H9 (cell line): ENCODE data around the gene SERPINB2. TPM values are rescaled to one million over a fixed set of nuclear protein-coding genes. Genes with fewer than 3 reads are reported as not detected.

ENCODE experiments used
- DNase-seq: peaks from one replicate; pipeline ENCODE4 v3.0.0-alpha.2; 2017
- H2AFZ ChIP-seq: one replicate; pipeline ENCODE4 v1.6.1; 2013; ENCODE audit warnings: mild to moderate bottlenecking, low read length, control low read depth, moderate library complexity
- H2AK5ac ChIP-seq: 2 replicates; pipeline ENCODE4 v1.6.1; 2013; ENCODE audit warnings: low read length, control low read depth, mixed read lengths; ENCODE audit not compliant: insufficient read length
- H2BK120ac ChIP-seq: one replicate; pipeline ENCODE4 v1.6.1; 2013; ENCODE audit warnings: low read depth, mild to moderate bottlenecking, low read length, control low read depth, inconsistent platforms; ENCODE audit not compliant: poor library complexity, severe bottlenecking
- H2BK12ac ChIP-seq: 2 replicates; pipeline ENCODE4 v1.6.1; 2013; ENCODE audit warnings: low read length, control low read depth, mixed read lengths, low read depth; ENCODE audit not compliant: insufficient read length
- H2BK15ac ChIP-seq: 2 replicates; pipeline ENCODE4 v1.6.1; 2013; ENCODE audit warnings: low read depth, low read length, control low read depth
- H2BK20ac ChIP-seq: one replicate; pipeline ENCODE4 v1.6.1; 2013; ENCODE audit warnings: low read depth, mild to moderate bottlenecking, low read length, control low read depth, inconsistent platforms; ENCODE audit not compliant: poor library complexity, severe bottlenecking
- H2BK5ac ChIP-seq: 2 replicates; pipeline ENCODE4 v1.6.1; 2013; ENCODE audit warnings: low read length, control low read depth, mixed read lengths; ENCODE audit not compliant: insufficient read length
- H3K14ac ChIP-seq: 2 replicates; pipeline ENCODE4 v1.6.1; 2013; ENCODE audit warnings: low read length, control low read depth; ENCODE audit not compliant: insufficient read depth
- H3K18ac ChIP-seq: 2 replicates; pipeline ENCODE4 v1.6.1; 2013; ENCODE audit warnings: low read depth, mild to moderate bottlenecking, mixed read lengths, low read length, control low read depth; ENCODE audit not compliant: insufficient read length
- H3K23ac ChIP-seq: 2 replicates; pipeline ENCODE4 v1.6.1; 2013; ENCODE audit warnings: low read length, control low read depth, mixed read lengths, low read depth; ENCODE audit not compliant: insufficient read length
- H3K23me2 ChIP-seq: 2 replicates; pipeline ENCODE4 v1.6.1; 2013; ENCODE audit warnings: low read depth, mild to moderate bottlenecking, mixed read lengths, low read length, control low read depth; ENCODE audit not compliant: insufficient read length, poor library complexity, severe bottlenecking
- H3K27ac ChIP-seq: 2 replicates; pipeline ENCODE4 v1.5.1; 2013; ENCODE audit warnings: low read length, control low read depth, mixed read lengths, low read depth; ENCODE audit not compliant: insufficient read length
- H3K27me3 ChIP-seq: 2 replicates; pipeline ENCODE4 v1.6.1; 2013; ENCODE audit warnings: low read length, control low read depth, inconsistent platforms; ENCODE audit not compliant: insufficient read depth
- H3K4ac ChIP-seq: 2 replicates; pipeline ENCODE4 v1.6.1; 2013; ENCODE audit warnings: low read depth, mild to moderate bottlenecking, control low read depth, inconsistent platforms, low read length, moderate library complexity
- H3K4me1 ChIP-seq: 2 replicates; pipeline ENCODE4 v1.6.1; 2013; ENCODE audit warnings: low read length, control low read depth, inconsistent platforms; ENCODE audit not compliant: insufficient read depth
- H3K4me2 ChIP-seq: 2 replicates; pipeline ENCODE4 v1.6.1; 2013; ENCODE audit warnings: low read length, control low read depth, mixed read lengths; ENCODE audit not compliant: insufficient read length, insufficient read depth
- H3K56ac ChIP-seq: 2 replicates; pipeline ENCODE4 v1.6.1; 2013; ENCODE audit warnings: low read depth, mild to moderate bottlenecking, mixed read lengths, low read length, control low read depth; ENCODE audit not compliant: insufficient read length
- H3K79me1 ChIP-seq: 2 replicates; pipeline ENCODE4 v1.6.1; 2013; ENCODE audit warnings: low read depth, mild to moderate bottlenecking, moderate library complexity, low read length, control low read depth, inconsistent platforms; ENCODE audit not compliant: insufficient read depth, poor library complexity, severe bottlenecking
- H3K79me2 ChIP-seq: 2 replicates; pipeline ENCODE4 v1.6.1; 2013; ENCODE audit warnings: low read length, control low read depth, inconsistent platforms; ENCODE audit not compliant: insufficient read depth
- H3K9ac ChIP-seq: 2 replicates; pipeline ENCODE4 v1.6.1; 2013; ENCODE audit warnings: low read length, control low read depth, mixed read lengths; ENCODE audit not compliant: insufficient read length; ENCODE audit errors: extremely low read depth
- H3K9me3 ChIP-seq: one replicate; pipeline ENCODE4 v1.6.1; 2013; ENCODE audit warnings: low read depth, low read length, inconsistent platforms; ENCODE audit not compliant: control insufficient read depth
- H3T11ph ChIP-seq: one replicate; pipeline ENCODE4 v1.6.1; 2013; ENCODE audit warnings: mild to moderate bottlenecking, low read length, control low read depth, inconsistent platforms
- H4K20me1 ChIP-seq: one replicate; pipeline ENCODE4 v1.6.1; 2013; ENCODE audit not compliant: control insufficient read depth, insufficient read length, insufficient read depth
- H4K5ac ChIP-seq: 2 replicates; pipeline ENCODE4 v1.6.1; 2013; ENCODE audit warnings: low read depth, mild to moderate bottlenecking, mixed read lengths, low read length, control low read depth; ENCODE audit not compliant: insufficient read length
- H4K8ac ChIP-seq: replicated peaks from 2 replicates; pipeline ENCODE4 v1.6.1; 2013; ENCODE audit warnings: low read length, control low read depth, mixed read lengths, low read depth; ENCODE audit not compliant: insufficient read length
- H4K91ac ChIP-seq: 2 replicates; pipeline ENCODE4 v1.6.1; 2013; ENCODE audit warnings: low read depth, mild to moderate bottlenecking, moderate library complexity, mixed read lengths, low read length, control low read depth; ENCODE audit not compliant: insufficient read length
- H3K27ac Mint-ChIP-seq, 3 experiments: 2 replicates in 2 of 3; 3 replicates in 1 of 3; pipeline ENCODE4 v1.8.0; 2020 to 2021; ENCODE audit warnings: mixed read lengths in 3 of 3, mild to moderate bottlenecking in 1 of 3, moderate library complexity in 1 of 3
- H3K27me3 Mint-ChIP-seq: 2 replicates; pipeline ENCODE4 v1.8.0; 2021; ENCODE audit warnings: low read depth, mild to moderate bottlenecking, moderate library complexity, mixed read lengths
- H3K36me3 Mint-ChIP-seq, 3 experiments: 2 replicates in 2 of 3; 3 replicates in 1 of 3; pipeline ENCODE4 v1.8.0; 2020 to 2021; ENCODE audit warnings: low read depth in 3 of 3, mixed read lengths in 3 of 3; ENCODE audit not compliant: insufficient read depth in 1 of 3
- H3K4me1 Mint-ChIP-seq, 2 experiments: 2 replicates each; pipeline ENCODE4 v1.8.0; 2020; ENCODE audit warnings: mixed read lengths in 2 of 2
- H3K4me3 Mint-ChIP-seq, 2 experiments: 2 replicates in 1 of 2; 3 replicates in 1 of 2; pipeline ENCODE4 v1.8.0; 2020 to 2021; ENCODE audit warnings: mild to moderate bottlenecking in 2 of 2, mixed read lengths in 2 of 2, moderate library complexity in 1 of 2
- H3K9me3 Mint-ChIP-seq, 2 experiments: 2 replicates in 1 of 2; 3 replicates in 1 of 2; pipeline ENCODE4 v1.8.0; 2020; ENCODE audit warnings: mild to moderate bottlenecking in 2 of 2, mixed read lengths in 2 of 2, moderate library complexity in 1 of 2
- CTCF ChIP-seq: fragments of 200-600 bp; sonication (generic); conservative IDR thresholded peaks from 3 replicates; pipeline ENCODE4 v1.8.0; 2021; ENCODE audit warnings: antibody characterized with exemption, mild to moderate bottlenecking
- total RNA-seq: library from RNA; stranded (reverse); gene quantifications from 2 replicates; pipeline ENCODE4 v1.2.1, GENCODE V29; 2021

The SERPINB2 gene
- total RNA-seq, 1 experiment from 2014 or later = not detected

GRCh38 chr18:63883617-63884016, 3.9 kb upstream of the SERPINB2 start:
- H3T11ph ChIP-seq = no peak overlapping the region
- H3K23ac ChIP-seq = no peak overlapping the region
- no peaks in the 10 kb centered on the region for H3K79me2 ChIP-seq
- H3K9me3 ChIP-seq = no peaks in the 10 kb centered on the region
- Mint-ChIP-seq H3K4me1 (no peaks in the 10 kb centered on the region), H3K36me3 (no peaks in the 10 kb centered on the region), H3K4me3 (no peak overlapping the region), H3K9me3 (no peaks in the 10 kb centered on the region), H3K27ac (no peak overlapping the region), H3K27me3 (no peaks in the 10 kb centered on the region)
- H2BK5ac ChIP-seq = no peak overlapping the region
- H3K56ac ChIP-seq = no peak overlapping the region
- H4K5ac ChIP-seq = no peak overlapping the region
- H2BK12ac ChIP-seq = no peak overlapping the region
- H3K9ac ChIP-seq = no peak overlapping the region
- no peak overlapping the region for H3K4ac ChIP-seq
- H4K8ac ChIP-seq = no peak overlapping the region
- H3K4me2 ChIP-seq = no peak overlapping the region
- H2BK20ac ChIP-seq = no peak overlapping the region
- no peak overlapping the region for H4K91ac ChIP-seq
- no peak for DNase-seq
- H2AK5ac ChIP-seq = no peak overlapping the region
- H3K14ac ChIP-seq = no peak overlapping the region
- no peak overlapping the region for H2AFZ ChIP-seq
- no peak overlapping the region for H3K18ac ChIP-seq
- H2BK120ac ChIP-seq = no peak overlapping the region
- no peaks in the 10 kb centered on the region for H3K27me3 ChIP-seq
- TF ChIP-seq CTCF = no peak
- H3K23me2 ChIP-seq = no peaks in the 10 kb centered on the region
- no peak overlapping the region for H2BK15ac ChIP-seq
- H4K20me1 ChIP-seq = no peaks in the 10 kb centered on the region
- no peaks in the 10 kb centered on the region for H3K79me1 ChIP-seq
- H3K27ac ChIP-seq = no peak overlapping the region
- no peaks in the 10 kb centered on the region for H3K4me1 ChIP-seq
